Islet precursor cell (in vitro differentiated cells): ENCODE measurements around the gene PDLIM3.
"Not testable (repeated sequence)": the region's sequence is repeated elsewhere in the genome, so short reads cannot be mapped to it uniquely, and the experiment has no call there.

Experiments used
- DNase-seq: peaks from one replicate; pipeline ENCODE4 v3.0.0-alpha.2; 2018

PDLIM3 gene, protein sequence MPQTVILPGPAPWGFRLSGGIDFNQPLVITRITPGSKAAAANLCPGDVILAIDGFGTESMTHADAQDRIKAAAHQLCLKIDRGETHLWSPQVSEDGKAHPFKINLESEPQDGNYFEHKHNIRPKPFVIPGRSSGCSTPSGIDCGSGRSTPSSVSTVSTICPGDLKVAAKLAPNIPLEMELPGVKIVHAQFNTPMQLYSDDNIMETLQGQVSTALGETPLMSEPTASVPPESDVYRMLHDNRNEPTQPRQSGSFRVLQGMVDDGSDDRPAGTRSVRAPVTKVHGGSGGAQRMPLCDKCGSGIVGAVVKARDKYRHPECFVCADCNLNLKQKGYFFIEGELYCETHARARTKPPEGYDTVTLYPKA

DNA sequence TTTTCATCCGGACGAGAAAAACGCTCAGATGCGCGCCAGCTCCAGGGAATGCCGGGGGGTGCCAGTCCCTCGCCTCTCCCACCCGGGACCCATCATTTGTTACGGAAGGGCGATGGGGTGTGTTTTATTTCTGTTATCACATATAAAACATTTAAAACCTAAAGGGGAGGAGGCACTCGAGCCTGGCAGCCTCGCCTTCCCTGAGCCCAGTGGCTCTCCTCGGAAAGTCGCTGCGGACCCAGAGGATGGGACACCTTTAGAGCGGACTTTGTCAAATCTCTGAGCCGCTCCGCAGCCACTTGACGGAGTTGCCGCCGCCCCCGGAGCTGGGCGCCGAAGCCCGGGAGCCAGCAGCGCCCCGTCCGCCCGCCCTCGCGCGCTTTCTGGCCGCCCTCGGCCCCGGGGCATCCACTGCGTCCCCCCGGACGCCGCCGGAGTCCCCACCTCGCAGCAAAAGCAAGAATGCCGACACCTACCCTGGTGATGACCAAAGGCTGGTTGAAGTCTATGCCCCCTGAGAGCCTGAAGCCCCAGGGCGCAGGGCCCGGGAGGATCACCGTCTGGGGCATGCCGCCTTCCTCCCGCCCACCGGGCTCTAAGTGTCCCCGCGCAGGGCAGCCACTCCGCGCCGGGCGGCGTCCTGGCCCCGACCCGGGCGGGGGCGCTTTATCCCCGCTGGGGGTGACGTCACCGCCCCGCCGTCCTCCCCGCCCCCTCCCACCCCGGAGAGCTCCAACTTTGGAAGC is at the start of gene PDLIM3:
Gene PDLIM3 (minus strand): TSS at position 642 of the 746 bp plus-strand sequence. CDS start 73 bp downstream, at position 569.
- DNase-seq = peak; percentile 87

DNA sequence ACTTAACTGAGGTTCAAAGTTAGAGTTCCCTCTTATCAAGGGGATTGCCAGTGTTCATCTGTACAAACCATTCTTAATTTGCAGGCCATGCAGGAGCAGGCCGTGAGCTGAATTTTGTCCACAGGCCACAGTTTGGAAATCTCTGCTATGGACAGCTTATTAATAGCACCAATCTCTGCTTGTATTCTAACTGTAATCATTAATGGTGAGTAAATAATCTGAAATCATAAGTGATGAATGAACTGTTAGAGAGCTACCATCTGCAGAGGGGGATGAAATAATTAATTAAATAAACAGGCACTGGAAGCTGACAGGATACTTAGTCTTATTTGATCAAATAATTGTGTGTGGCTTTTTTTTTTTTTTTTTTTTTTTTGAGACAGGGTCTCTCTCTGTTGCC is 48.5 kb upstream of the PDLIM3 start:
- no peak for DNase-seq

DNA sequence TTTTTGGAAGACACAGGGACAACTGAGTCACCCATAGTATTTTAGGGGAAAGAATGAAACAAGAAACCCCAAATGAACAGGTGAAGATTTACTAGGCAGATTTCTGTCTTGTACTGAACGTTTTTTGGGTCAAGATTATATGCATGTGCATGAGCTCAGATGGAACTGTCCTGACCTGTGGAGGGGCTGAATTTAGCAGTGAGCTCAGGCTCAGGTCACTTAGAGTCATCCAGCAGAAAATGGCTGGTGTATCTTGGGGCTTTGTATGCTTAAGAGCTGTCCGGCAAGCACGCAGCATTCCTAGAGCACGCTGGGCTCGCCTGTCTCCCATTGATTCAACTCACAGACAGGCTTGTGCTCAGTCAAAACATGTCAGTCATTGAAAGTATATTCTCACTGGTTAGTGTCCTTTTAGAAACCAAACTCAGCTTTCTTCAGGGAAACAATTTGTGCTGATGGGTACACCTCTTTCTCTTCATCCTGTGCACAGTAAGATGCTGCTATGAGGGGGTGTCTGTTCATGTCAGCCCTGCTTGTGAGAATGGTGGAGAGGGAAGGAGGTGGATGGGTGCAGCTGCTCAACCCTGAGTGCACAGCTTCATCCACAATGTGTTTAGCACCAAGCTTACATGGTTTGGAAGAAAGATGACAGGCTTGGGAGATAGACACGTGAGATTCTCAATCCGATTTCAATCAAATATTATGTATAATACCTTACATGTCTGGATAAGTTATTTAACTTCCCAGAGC is 47.5 kb upstream of the PDLIM3 start:
- DNase-seq = no peak

DNA sequence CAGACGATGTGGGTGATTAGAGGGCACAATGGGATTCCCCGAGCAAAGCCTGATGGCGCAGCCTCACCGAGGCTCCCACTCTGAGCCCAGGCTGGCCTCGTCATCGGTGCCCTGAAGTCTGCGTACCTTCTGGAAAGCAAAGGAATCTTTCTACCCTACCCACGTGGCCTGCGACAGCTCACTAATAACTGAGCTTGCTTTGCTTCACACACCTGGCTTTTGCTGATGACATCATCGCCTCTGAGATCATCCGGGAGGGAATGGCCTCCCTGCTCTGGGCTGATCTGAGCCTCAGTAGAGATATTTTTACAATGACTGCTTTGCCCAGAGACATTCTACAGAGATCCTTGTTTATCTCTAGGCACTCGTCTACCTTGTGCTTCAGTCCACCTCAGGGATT is 45.4 kb upstream of the PDLIM3 start:
- DNase-seq = peak; percentile 72

DNA sequence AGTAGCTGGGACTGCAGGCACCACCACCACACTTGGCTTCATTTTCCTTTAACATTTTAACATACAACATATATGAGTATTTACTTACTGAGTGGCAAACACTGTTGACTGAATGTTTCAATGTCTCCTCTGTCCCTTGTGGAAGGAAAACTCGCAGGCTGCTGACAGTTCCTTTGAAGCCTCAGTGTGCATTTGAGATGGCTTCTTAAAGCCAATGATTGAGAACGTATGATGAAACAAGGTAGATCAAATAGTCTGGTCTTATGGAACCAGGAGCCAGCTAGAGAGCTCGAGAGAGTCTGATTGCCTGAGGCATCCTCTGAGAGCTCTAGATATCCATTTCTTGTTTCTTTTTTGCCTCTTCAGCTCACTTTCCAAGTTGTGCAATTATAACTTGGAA is 43.0 kb upstream of the PDLIM3 start:
- no peak for DNase-seq

DNA sequence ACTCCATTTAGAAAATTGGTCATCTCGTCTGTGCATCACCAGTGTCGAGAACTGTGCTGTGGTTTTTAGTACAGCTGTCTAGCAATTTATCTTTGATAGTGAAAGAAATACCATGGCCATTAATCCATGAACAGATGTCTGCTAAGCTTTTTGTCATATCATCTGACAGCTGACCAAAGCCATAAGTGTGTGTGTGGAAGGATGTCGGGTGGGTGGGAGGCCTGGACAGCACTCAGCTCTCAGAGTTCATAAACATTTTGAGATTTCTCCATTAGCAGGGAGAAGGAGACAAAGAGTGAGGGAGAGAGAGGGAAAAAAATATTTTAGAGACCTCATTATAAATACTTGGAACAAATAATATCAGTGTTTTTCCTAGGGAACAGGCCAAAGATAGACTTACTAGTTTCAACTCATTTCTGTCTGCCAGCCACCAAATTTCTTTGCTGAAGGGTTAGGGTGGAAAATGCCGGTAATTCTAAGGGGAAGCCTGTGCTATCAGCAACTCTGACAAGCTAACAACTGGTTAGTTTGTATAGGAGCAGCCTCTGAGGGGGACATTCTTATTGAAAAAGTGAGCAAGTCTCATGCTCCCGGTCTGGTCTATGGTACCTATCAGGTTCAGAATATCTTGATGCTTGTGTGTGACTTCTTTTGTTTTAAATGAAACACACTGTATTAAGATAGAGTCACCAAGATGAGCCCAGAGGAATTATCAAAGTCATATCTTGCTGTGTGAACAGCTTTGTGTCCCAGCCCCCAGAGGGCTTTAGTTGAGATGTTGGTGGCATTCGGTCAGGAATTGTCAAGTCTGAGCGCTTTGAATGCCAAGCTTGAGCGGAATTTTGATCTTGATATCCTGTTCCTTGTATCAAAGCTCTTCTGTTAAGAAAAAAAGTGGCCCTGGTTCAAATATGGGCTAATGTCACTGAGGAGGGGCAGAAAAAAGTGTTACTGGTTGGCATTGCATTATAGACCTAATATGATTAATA is 41.9 kb upstream of the PDLIM3 start:
- peak; percentile 15 for DNase-seq

DNA sequence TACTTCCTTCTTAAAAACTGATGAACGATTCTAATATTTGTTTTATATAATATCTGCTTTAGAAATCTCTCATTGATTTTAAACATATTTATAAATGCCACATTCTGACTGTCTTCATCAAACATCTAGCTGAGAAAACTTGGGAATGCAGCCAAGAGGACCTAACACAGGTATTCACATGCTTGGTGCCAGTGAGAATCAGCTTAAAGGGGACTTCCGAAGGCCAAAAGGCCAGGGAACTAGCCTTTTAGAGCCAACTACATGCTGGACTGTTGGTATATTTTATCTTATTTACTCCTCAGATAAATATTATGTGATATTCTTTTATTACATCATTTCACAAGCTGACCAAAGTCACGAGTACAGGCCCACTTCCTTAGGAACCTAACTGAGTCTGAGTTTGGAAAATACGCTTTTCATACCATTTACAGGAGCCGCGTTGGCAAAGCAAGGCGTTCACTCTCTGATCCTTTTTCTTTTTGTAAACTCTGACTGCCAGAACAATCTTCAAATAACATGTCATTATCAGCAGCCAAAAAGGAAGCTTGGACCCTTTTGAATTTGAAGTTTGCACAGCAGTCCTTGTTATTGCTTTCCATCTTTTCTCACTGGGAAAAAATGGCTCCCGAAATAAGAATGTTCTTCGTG is 41.1 kb upstream of the PDLIM3 start:
- peak; percentile 7 for DNase-seq

DNA sequence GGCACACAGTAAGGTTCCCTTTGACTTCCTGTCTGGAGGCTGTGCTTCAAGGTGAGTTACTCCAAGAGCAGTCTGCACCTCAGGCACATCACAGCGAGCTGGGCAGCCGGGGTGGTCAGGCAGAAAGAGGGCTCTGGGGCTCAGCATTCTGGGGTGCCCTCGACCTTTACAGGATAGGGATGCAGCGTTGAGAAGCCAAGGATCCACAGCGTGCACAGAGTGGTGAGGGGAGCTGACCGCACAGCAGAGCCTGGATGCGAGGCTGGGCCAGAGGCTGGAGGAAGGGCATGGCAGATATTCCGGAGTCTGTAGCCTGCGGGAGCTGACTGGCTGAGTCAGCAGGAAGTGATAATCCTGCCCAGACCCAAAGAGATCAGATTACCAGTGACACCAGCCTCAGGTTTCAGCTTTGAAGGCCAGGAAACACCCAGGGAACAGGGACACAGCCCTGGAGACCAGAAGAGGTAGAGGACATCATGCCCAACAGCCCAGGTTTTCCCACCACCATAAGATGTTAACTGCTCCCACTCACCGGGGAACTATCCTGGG is 38.4 kb upstream of the PDLIM3 start:
- peak; percentile 96 for DNase-seq

DNA sequence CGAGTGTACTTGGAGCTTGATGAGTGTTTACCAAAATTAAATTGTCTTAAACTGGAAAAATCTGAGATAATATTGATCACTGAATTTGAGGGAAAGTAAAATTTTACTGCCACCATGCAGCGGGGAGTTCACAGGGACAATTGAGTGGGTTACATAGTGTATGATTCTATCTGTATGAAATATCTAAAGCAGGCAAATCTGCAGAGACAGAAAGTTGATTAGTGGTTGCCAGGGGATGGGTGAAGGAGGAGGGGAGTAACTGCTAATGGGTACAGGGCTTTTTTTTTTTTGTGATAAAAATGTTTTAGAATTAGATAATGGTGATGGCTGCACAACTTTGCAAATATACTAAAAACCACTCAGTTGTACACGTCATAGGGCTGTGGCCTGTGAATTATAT is 35.4 kb upstream of the PDLIM3 start:
- no peak for DNase-seq

DNA sequence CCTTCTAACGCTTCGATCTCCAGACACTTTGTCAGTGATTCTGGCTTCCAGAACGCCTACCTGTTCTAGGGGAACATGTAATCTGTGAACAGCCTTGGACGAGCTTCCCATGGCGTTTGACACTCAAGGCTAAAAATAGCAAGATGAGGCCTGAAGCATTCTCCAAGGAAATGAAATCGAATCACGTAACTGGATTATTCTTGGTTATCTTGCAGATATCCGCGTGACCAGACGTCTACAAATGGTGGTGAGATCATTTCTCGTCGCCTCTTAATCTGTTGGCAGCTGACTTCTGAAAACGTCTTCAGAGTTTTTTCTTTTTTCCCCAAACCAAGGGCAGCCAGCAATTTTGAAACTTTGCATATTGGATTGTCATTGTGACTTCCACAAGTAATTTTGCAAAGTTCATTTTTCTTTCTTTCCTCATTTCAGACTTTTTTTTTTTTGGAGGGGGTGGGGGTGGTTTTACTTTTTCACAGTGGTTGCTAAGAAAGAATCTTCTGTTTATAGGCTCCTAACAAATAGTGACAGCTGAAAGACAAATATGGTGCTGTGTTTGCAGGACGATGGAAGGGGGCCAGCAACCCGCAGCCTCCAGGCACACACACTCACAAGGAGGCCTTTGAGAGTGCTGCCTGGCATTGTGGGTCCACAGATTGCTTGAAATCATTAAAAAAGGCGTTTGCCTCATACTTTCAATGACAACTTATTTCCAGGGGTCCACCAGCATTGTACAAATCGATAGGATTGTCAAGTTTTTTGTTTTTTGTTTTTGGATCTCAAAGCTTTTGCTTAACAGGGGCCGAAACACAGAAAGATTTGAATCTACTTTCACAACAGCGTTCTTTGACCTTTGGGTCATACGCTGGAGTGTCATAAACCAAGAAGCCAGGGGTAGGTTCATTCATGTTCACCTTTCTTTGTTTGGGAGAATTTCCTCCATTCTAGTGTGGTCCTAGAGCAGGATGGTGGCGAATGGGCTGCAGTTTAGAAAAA is 32.4 kb upstream of the PDLIM3 start:
- peak; percentile 59 for DNase-seq

DNA sequence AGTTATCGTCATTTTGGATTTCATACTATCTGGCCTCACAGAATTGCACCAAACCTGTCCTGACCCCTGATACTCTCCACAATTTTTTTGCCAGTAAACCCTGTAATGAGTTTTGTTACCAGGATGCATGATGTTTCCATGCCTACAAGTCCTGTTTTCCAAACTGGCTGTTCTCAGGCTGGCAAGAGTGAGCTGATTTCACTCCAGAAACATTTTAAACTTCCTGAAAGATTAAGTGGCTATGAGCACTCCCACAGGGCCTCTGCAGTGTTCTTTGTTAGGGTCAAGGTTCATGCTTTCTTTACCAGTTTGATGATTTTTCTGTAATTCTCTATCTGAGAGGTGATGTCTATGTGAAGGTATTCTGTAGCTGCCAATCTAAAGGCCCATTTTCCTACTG is 31.7 kb upstream of the PDLIM3 start:
- DNase-seq = no peak

DNA sequence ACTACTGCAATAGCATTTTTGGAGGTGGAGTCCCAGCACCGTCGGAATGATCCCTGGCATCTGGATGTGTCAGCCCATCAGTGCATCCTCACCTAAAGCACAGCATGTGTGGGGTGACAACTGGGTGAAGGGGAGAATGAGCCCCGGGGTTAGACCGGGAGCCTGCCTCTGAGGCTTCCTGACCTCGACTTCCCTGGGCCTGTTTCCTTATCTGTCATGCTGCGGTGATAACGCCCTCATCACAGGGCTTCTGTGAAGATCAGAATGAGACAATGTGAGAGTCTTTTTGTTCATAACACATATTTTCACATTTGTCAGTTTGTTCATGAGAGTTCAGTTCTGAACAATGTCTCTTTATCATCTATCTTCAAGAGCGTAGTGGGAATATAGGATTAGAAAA is 31.1 kb upstream of the PDLIM3 start:
- no peak for DNase-seq

DNA sequence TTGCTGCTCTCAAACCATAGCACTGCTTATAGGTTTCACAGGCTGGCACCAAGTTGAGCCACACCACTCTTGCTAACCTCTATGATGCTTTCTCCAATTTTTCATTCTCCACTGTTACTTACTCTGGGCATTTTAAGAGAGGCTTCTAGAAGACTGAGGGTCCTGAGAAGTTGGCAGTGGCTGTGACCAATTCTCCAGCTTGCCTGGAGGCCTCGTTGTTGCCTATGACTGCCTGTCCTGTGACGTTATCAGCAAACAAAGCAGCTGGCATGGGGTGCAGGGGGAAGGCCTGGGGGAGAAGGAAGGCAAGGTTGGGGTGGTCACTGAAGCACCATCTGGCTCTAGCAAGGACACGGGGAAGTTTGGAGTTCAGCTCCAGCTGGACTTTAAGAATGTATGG is 30.4 kb upstream of the PDLIM3 start:
- DNase-seq = no peak

DNA sequence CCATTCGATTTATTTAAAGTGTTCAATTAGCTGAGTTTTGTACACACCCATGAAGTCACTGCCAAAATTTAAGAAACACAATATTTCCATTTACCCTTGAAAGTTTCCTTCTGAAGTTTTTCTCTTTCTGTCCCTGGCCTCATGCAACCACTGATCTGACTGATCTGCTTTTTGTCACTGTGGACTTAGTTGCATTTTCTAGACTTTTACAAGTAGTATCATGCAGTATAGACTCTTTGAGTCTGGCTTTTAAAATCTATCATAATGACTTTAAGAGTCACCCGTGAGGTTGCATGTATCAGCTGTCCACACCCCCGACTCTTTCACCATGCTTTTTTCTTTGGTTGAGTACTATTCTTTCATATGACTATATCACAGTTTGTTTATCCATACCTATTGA is 29.0 kb upstream of the PDLIM3 start:
- no peak for DNase-seq

DNA sequence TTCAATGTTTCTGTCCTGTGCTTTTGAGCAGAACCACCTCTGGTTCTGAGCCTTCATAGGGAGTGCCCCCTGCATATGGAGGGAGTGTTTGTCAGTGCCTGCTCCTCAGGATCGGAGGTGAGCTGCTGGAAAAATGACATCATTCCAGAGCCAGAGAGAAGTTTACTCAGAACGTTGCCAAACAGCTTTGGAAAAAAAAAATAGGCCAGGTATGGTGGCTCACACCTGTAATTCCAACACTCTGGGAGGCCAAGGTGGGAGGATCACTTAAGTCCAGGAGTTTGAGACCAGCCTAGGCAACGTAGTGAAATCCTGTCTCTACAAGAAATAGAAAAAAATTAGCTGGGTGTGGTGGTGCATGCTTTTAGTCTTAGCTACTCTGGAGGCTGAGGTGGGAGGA is 27.2 kb upstream of the PDLIM3 start:
- DNase-seq = no peak

DNA sequence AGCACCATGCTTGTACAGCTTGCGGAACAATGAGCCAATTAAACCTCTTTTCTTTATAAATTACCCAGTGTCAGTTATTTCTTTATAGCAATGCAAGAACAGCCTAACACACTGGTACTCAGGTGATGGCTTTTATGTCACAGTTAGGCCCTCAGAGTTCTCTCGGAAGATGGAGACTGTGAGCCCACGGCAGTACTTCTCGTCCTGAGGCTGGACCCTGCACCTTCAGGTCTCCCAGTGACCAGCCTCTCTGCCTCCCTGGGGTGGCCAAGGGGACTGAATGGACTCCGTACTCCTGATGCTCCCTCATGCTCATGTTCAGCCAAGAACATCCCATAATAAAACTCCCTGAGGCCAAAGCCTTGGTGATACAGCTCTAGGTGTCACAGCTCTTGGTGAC is 25.0 kb upstream of the PDLIM3 start:
- no peak for DNase-seq

DNA sequence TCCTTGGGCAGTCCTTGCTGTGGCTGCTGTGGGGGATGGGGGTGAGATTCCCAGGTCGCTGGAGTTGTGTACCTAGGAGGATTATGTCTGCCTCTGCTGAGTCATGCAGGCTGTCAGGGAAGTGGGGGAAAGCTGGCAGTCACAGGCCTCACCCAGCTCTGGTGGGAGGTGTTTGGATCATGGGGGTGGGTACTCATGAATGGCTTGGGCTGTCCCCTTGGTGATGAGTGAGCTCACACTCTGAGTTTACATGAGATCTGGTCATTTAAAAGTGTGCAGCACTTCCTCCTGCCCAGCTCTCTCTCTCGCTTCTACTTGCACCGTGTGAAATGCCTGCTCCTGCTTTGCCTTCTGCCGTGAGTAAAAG is 24.6 kb upstream of the PDLIM3 start:
- peak; percentile 88 for DNase-seq

DNA sequence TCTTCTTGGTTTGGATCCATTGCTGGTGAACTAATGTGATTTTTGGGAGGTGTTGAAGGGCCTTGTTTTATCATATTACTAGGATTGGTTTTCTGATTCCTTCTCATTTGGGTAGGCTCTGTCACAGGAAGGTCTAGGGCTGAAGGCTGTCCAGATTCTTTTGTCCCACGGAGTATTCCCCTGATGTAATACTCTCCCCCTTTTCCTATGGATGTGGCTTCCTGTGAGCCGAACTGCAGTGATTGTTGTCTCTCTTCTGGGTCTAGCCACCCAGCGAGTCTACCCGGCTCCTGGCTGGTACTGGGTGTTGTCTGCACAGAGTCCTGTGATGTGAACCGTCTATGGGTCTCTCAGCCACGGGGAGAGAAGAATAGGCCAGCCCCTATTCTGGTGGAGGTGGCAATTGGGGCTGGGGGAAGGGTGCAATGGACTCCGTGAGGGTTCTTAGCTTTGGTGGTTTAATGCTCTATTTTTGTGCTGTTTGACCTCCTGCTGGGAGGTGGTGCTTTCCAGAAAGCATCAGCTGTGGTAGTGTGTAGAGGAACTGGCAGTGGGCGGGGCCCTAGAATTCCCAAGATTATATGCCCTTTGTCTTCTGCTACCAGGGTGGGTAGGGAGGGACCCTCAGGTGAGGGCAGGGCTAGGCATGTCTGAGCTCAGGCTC is 24.1 kb upstream of the PDLIM3 start:
- DNase-seq = not testable (repeated sequence)

DNA sequence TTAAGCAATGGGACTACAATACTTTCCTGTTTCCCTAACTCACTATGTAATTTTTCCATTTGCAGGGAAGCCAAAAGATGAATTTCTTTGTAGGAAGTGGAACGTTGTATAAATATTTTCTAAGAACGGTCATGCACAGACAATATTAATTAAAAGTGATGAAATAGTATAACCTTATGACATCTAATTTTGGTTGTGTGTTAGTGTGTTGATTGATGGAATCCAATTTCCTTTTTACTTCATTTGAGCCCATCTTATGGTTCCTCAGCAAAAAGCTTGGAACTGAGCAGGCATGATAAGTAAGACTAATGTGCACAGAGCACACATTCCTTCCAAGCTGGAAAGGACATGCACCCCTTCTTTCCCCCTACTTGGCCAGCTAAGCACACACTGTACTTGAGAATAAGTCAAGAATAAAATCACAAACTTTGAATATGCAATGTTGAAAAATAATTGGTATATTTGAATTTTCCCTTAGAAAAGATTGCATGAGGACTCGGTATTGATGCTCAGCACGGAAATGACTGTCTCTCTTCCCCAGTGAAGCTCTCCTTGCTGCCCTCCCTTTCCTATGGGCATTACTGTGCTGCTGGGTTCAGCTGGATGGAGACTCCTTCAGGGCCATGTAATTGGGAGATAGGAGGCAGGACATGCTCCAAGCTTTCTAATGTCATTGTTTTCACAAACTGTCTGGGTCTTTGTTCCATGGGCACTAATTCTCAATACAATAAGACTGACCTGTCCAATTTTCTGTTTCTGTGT is 19.2 kb upstream of the PDLIM3 start:
- DNase-seq = no peak
